PC-3 (cell line): ENCODE measurements around the gene C12orf57. TPM values are rescaled to one million over a fixed set of nuclear protein-coding genes. Genes with fewer than 3 reads are reported as not detected.

Experiments
- ATAC-seq: fragments of 200-7000 bp; cut with Tn5 transposase; 2 replicates; pipeline ENCODE4 v1.9.1; 2020; ENCODE audit warnings: mild to moderate bottlenecking, moderate library complexity
- BruUV-seq: library from RNA; stranded (reverse); fragments of 400-500 nt; replicated peaks from 2 replicates; lab custom pipeline; 2021; lab: Mats Ljungman, UMichigan
- CTCF ChIA-PET: fragments of 300-600 bp; sonication (Branson Sonifier 250); formaldehyde crosslinking; loops from one replicate; lab custom pipeline; 2022; ENCODE audit warnings: antibody characterized with exemption; lab: Charles Lee
- POLR2A ChIA-PET: fragments of 300-600 bp; sonication (Branson Sonifier 250); formaldehyde crosslinking; loops from one replicate; lab custom pipeline; 2022; ENCODE audit warnings: antibody characterized with exemption; ENCODE audit not compliant: unreplicated experiment; lab: Charles Lee
- DNase-seq: peaks from one replicate; pipeline ENCODE4 v3.0.0-alpha.2; 2015
- H2AFZ ChIP-seq: fragments of 300-600 bp; sonication (generic); 2 replicates; pipeline ENCODE4 v1.6.0; 2016; ENCODE audit warnings: antibody characterized with exemption, low read length
- H3F3A ChIP-seq: fragments of 300-600 bp; sonication (generic); one replicate; pipeline ENCODE4 v1.6.0; 2017; ENCODE audit warnings: antibody characterized with exemption, low read length, control low read depth, mild to moderate bottlenecking; ENCODE audit not compliant: unreplicated experiment
- H3K27ac ChIP-seq: fragments of 300-600 bp; sonication (generic); 2 replicates; pipeline ENCODE4 v1.5.1; 2016; ENCODE audit warnings: mild to moderate bottlenecking, low read length
- H3K27me3 ChIP-seq: fragments of 300-600 bp; sonication (generic); 2 replicates; pipeline ENCODE4 v1.6.1; 2016; ENCODE audit warnings: low read length, mixed read lengths
- H3K36me3 ChIP-seq: fragments of 300-600 bp; sonication (generic); 2 replicates; pipeline ENCODE4 v1.6.1; 2016; ENCODE audit warnings: low read depth, mixed run types, low read length, mixed read lengths
- H3K4me1 ChIP-seq: fragments of 300-600 bp; sonication (generic); 2 replicates; pipeline ENCODE4 v1.5.1; 2016; ENCODE audit warnings: low read length; ENCODE audit not compliant: insufficient read depth
- H3K4me2 ChIP-seq: fragments of 300-600 bp; sonication (generic); 2 replicates; pipeline ENCODE4 v1.6.0; 2016; ENCODE audit warnings: low read length
- H3K4me3 ChIP-seq: fragments of 300-600 bp; sonication (generic); 2 replicates; pipeline ENCODE4 v1.5.1; 2016; ENCODE audit warnings: mild to moderate bottlenecking, low read length, mixed read lengths
- H3K79me2 ChIP-seq: fragments of 300-600 bp; sonication (generic); 2 replicates; pipeline ENCODE4 v1.6.1; 2017; ENCODE audit warnings: low read length, mixed read lengths
- H3K9ac ChIP-seq: fragments of 300-600 bp; sonication (generic); 2 replicates; pipeline ENCODE4 v1.6.0; 2016; ENCODE audit warnings: mild to moderate bottlenecking, low read length
- H3K9me2 ChIP-seq: fragments of 300-600 bp; sonication (generic); replicated peaks from 2 replicates; pipeline ENCODE4 v1.6.1; 2016; ENCODE audit warnings: mixed run types, low read length, mixed read lengths
- H3K9me3 ChIP-seq: fragments of 300-600 bp; sonication (generic); 2 replicates; pipeline ENCODE4 v1.6.1; 2016; ENCODE audit warnings: low read length, mixed read lengths
- H4K20me1 ChIP-seq: fragments of 300-600 bp; sonication (generic); 2 replicates; pipeline ENCODE4 v1.6.1; 2016; ENCODE audit warnings: low read length, mixed read lengths
- CTCF ChIP-seq: fragments of 300-600 bp; sonication (generic); conservative IDR thresholded peaks from 2 replicates; pipeline ENCODE4 v1.5.1; 2017; ENCODE audit warnings: antibody characterized with exemption, low read depth, mild to moderate bottlenecking, low read length
- EZH2 ChIP-seq: fragments of 300-600 bp; sonication (generic); IDR thresholded peaks from one replicate; pipeline ENCODE4 v1.6.1; 2017; ENCODE audit warnings: antibody characterized with exemption, mild to moderate bottlenecking, low read length; ENCODE audit not compliant: unreplicated experiment
- EZH2phosphoT487 ChIP-seq: fragments of 300-600 bp; sonication (generic); IDR thresholded peaks from 2 replicates; pipeline ENCODE4 v1.6.1; 2018; ENCODE audit warnings: mild to moderate bottlenecking, antibody characterized with exemption, low read length, borderline replicate concordance
- intact Hi-C: fragments of 100-400 bp; cut with micrococcal nuclease; formaldehyde crosslinking; loops from 2 replicates; pipeline ENCODE4 v1.9.0; 2023
- total RNA-seq: library from RNA; depleted of rRNA; stranded (reverse); fragments of >200 nt; gene quantifications from 2 replicates; pipeline ENCODE4 v1.2.3, GENCODE V29; 2014

The C12orf57 gene
- total RNA-seq, 1 experiment from 2014 or later = 125 TPM

- TSS peak; percentile 19 for BruUV-seq
- Histone ChIP-seq H3K4me3 (peak overlapping the region; percentile 57), H3K9ac (peak overlapping the region; percentile 10), H3K79me2 (peaks cover 37% of the 10 kb centered on the region), H3K27me3 (no peaks in the 10 kb centered on the region), H3K4me1 (peaks cover 43% of the 10 kb centered on the region), H3K4me2 (peak overlapping the region; percentile 72), H3K27ac (peak overlapping the region; percentile 72), H2AFZ (peak overlapping the region; percentile 28; the same call in 1 of the 2 replicates), H3K9me3 (no peaks in the 10 kb centered on the region), H4K20me1 (no peaks in the 10 kb centered on the region; the same call in 1 of the 2 replicates), H3F3A (no peaks in the 10 kb centered on the region), H3K9me2 (no peaks in the 10 kb centered on the region), H3K36me3 (no peaks in the 10 kb centered on the region)
- CTCF ChIA-PET = interaction anchor here (0.5 to 1.7 kb wide), 5 partner anchors 12 to 158 kb away, joined by 3 to 9 read pairs (median 4); no protein-coding TSS in a partner anchor
- POLR2A ChIA-PET = interaction anchor here (0.5 to 1.2 kb wide), 5 partner anchors 12 to 56 kb away, joined by 3 to 18 read pairs (median 3); partner anchors contain the start of genes C12orf57 and RNU7-1
- ATAC-seq (peak; percentile 76), DNase-seq (peak; percentile 81)
- TF ChIP-seq EZH2 (no peak), CTCF (no peak), EZH2phosphoT487 (no peak)
- intact Hi-C loops = loop anchor here (5.0 kb wide), 1 partner anchor 58 kb away; the partner anchor contains the start of gene TPI1
These were observed 18.1 kb upstream of the C12orf57 start for GRCh38 chr12:6925540-6926279.

GRCh38 chr12:6927379-6928021, 16.3 kb upstream of the C12orf57 start, which contains the start of gene ATN1:
Gene ATN1, plus strand, starts transcription at chr12:6927959. Its CDS starts 6,043 bp downstream, at chr12:6934002.
- no peaks in the 10 kb centered on the region; the same call in 1 of the 2 replicates for H4K20me1 ChIP-seq

More at GRCh38 chr12:6927379-6928021, 16.3 kb upstream of the C12orf57 start, which contains the start of gene ATN1:
- no TSS peak for BruUV-seq
- ChIA-PET CTCF (interaction anchor here (0.7 kb wide), 1 partner anchor 37 kb away, joined by 4 read pairs; no protein-coding TSS in a partner anchor), POLR2A (no interaction called here)
- TF ChIP-seq CTCF = no peak
- TF ChIP-seq EZH2 = no peak
- TF ChIP-seq EZH2phosphoT487 = no peak
- Histone ChIP-seq H3K4me3 (peak within 1 kb of the TSS; percentile 93), H3K9me3 (no peaks in the 10 kb centered on the region), H3K4me1 (peaks cover 43% of the 10 kb centered on the region), H2AFZ (peak within 1 kb of the TSS; percentile 92), H3F3A (no peaks in the 10 kb centered on the region), H3K9ac (peak within 1 kb of the TSS; percentile 84), H3K27ac (no peak within 1 kb of the TSS), H3K36me3 (no peaks in the 10 kb centered on the region), H3K79me2 (peaks cover 50% of the 10 kb centered on the region), H3K4me2 (peak within 1 kb of the TSS; percentile 95), H3K27me3 (no peaks in the 10 kb centered on the region), H3K9me2 (no peaks in the 10 kb centered on the region)
- ATAC-seq (peak; percentile 26), DNase-seq (peak; percentile 53)
- intact Hi-C loops = loop anchor here (5.0 kb wide), 1 partner anchor 60 kb away; the partner anchor contains the start of gene TPI1
